Measurements from ENCODE around the gene SPAG4.

SPAG4 gene

DNA sequence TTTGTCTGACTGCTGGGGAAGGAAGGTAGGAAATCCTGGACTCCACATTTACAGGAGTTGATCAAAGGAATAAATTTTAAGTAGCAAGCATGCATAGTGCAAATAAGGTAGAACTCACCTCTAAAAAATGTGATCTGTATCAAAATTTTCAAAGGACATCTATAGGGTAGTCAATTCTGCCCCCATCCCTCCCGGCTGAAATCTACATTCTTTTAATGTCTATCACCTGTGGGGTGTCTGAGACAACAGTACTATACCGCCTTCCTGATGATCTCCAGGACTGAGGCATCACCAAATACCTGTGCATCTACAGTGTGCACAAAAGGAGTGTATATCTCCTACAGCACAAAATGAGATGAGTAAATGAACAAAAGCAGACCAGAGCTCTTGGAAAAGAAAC lies 29.2 kb downstream of the SPAG4 start:
- DNase-seq (ENCODE audit: low read depth): no peak
- TF ChIP-seq CTCF (conservative IDR thresholded peaks at IDR 0.05; ENCODE audit: low read length): no peak
- no peak overlapping the region for H3K4me3 ChIP-seq (ENCODE audit: low read length)

GRCh38 chr20:35648836-35649235 lies 33.2 kb downstream of the SPAG4 start:
- DNase-seq (ENCODE audit: low read depth): peak; percentile 33
- no peak for TF ChIP-seq CTCF (conservative IDR thresholded peaks at IDR 0.05; ENCODE audit: low read length)
- no peak overlapping the region for H3K4me3 ChIP-seq (ENCODE audit: low read length)

- DNase-seq (ENCODE audit: low read depth): no peak
- TF ChIP-seq CTCF (conservative IDR thresholded peaks at IDR 0.05; ENCODE audit: low read length): no peak
- no peak overlapping the region for H3K4me3 ChIP-seq (ENCODE audit: low read length)
Observed at GRCh38 chr20:35650632-35651031, 35.0 kb downstream of the SPAG4 start.

- TF ChIP-seq CTCF (conservative IDR thresholded peaks at IDR 0.05; ENCODE audit: low read length): no peak
- H3K4me3 ChIP-seq (ENCODE audit: low read length): no peak overlapping the region
- DNase-seq (ENCODE audit: low read depth): no peak
Observed at GRCh38 chr20:35651958-35652357, 36.3 kb downstream of the SPAG4 start.

DNA sequence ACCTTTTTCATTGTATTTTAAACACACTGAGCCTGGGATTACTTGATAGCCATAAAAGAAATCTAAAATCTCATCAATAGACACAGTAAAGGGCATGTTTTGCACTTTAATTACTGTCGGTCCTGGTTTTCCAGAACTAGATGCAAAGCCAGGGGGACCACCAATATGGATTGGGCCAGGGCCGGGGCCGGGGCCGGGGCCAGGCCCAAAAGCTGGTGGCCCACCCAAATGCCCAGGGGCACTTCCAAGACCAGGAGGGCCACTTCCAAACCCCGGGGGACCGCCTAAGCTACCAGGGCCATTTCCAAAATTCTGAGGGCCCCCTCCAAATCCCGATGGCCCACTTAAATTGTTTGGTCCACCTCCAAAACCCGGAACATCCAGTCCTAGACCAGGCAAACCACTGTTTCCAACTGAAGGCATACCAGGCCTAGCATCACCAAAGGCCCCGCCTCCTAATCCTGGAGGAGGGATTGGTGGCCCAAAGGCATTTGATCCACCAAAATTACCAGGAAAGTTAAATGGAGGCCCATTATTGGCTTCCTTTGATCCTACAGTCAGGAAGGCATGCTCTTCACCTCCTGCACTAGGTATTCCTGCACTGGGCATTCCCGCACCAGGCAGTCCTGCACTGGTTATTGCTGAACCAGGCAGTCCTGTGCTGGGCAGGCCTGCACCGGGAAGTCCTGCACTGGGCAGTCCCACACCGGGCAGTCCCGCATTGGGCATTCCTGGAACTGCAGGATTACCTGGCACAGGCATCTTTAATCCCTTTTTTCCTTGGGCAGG lies 37.2 kb downstream of the SPAG4 start:
- H3K4me3 ChIP-seq (ENCODE audit: low read length): no peak overlapping the region
- DNase-seq (ENCODE audit: low read depth): no peak
- TF ChIP-seq CTCF (conservative IDR thresholded peaks at IDR 0.05; ENCODE audit: low read length): no peak

GRCh38 chr20:35653430-35653734 lies 37.8 kb downstream of the SPAG4 start:
- no peak overlapping the region for H3K4me3 ChIP-seq (ENCODE audit: low read length)

More at GRCh38 chr20:35653430-35653734, 37.8 kb downstream of the SPAG4 start:
- DNase-seq (ENCODE audit: low read depth): no peak
- no peak for TF ChIP-seq CTCF (conservative IDR thresholded peaks at IDR 0.05; ENCODE audit: low read length)
